GM12878 (cell line): Measurements from ENCODE around the gene COMMD1. TPM values are rescaled to one million over a fixed set of nuclear protein-coding genes. Genes with fewer than 3 reads are reported as not detected.
"Not testable (repeated sequence)": the region's sequence is repeated elsewhere in the genome, so short reads cannot be mapped to it uniquely, and the experiment has no call there.

ENCODE experiments used
- ATAC-seq: fragments of 200-7000 bp; cut with Tn5 transposase; 3 replicates; pipeline ENCODE4 v1.9.1; 2020; ENCODE audit warnings: mild to moderate bottlenecking, moderate library complexity
- BruUV-seq: library from RNA; stranded (reverse); fragments of 400-500 nt; replicated peaks from 2 replicates; lab custom pipeline; 2021; lab: Mats Ljungman, UMichigan
- CTCF ChIA-PET: fragments of 300-600 bp; sonication (Branson Sonifier 250); formaldehyde crosslinking; extraction: SDS; loops from one replicate; lab custom pipeline; 2021; ENCODE audit warnings: inconsistent platforms; lab: Yijun Ruan, JAX
- POLR2A ChIA-PET: fragments of 350-600 bp; formaldehyde crosslinking; extraction: SDS; loops from one replicate; lab custom pipeline; 2021; ENCODE audit warnings: inconsistent platforms; lab: Charles Lee
- RAD21 ChIA-PET: fragments of 300-600 bp; sonication (Branson Sonifier 250); formaldehyde crosslinking; loops from one replicate; lab custom pipeline; 2023; ENCODE audit warnings: antibody characterized with exemption; ENCODE audit not compliant: unreplicated experiment; lab: Charles Lee
- SMC1A ChIA-PET: fragments of 300-600 bp; sonication (Branson Sonifier 250); formaldehyde crosslinking; loops from one replicate; lab custom pipeline; 2023; ENCODE audit not compliant: unreplicated experiment, uncharacterized antibody; lab: Charles Lee
- DNase-seq: peaks from one replicate; pipeline ENCODE4 v3.0.0-alpha.2; 2011; ENCODE audit warnings: low read depth, low spot score
- FAIRE-seq: peaks from 3 replicates; lab custom pipeline; 2011; peaks lifted over from hg19 to GRCh38; lab: Jason Lieb, UNC
- H2AFZ ChIP-seq: 2 replicates; pipeline ENCODE4 v1.6.0; 2011; ENCODE audit warnings: low read depth, low read length, control low read depth; ENCODE audit not compliant: control insufficient read depth
- H3K27ac ChIP-seq: 2 replicates; pipeline ENCODE4 v1.5.1; 2011; ENCODE audit warnings: control low read depth; ENCODE audit not compliant: control insufficient read depth, insufficient read depth
- H3K27me3 ChIP-seq, 2 experiments: replicated peaks in 1 of 2; 2 replicates each; pipeline versions ENCODE4 v1.6.0 to v1.6.1; 2011; ENCODE audit warnings: low read length in 1 of 2; ENCODE audit not compliant: control insufficient read depth in 2 of 2, insufficient read depth in 2 of 2
- H3K36me3 ChIP-seq, 2 experiments: 2 replicates each; pipeline ENCODE4 v1.5.1; 2011; ENCODE audit warnings: low read length in 1 of 2; ENCODE audit not compliant: control insufficient read depth in 2 of 2, insufficient read depth in 2 of 2
- H3K4me1 ChIP-seq: 2 replicates; pipeline ENCODE4 v1.6.1; 2011; ENCODE audit warnings: mild to moderate bottlenecking, low read length, moderate library complexity, mixed read lengths; ENCODE audit not compliant: control insufficient read depth, insufficient read depth
- H3K4me2 ChIP-seq: 2 replicates; pipeline ENCODE4 v1.6.0; 2011; ENCODE audit warnings: control low read depth; ENCODE audit not compliant: control insufficient read depth, insufficient read depth
- H3K4me3 ChIP-seq: fragments of 200-600 bp; sonication (generic); 2 replicates; pipeline ENCODE4 v1.5.1; 2016
- H3K79me2 ChIP-seq: 2 replicates; pipeline ENCODE4 v1.6.0; 2011; ENCODE audit warnings: low read length; ENCODE audit not compliant: control insufficient read depth, insufficient read depth
- H3K9ac ChIP-seq: 2 replicates; pipeline ENCODE4 v1.8.0; 2011; ENCODE audit warnings: low read length, control low read depth, mixed read lengths; ENCODE audit not compliant: control insufficient read depth, insufficient read depth
- H3K9me3 ChIP-seq: replicated peaks from 3 replicates; pipeline ENCODE4 v1.5.1; 2011; ENCODE audit warnings: mild to moderate bottlenecking, low read length; ENCODE audit not compliant: control insufficient read depth, insufficient read depth
- H4K20me1 ChIP-seq: 2 replicates; pipeline ENCODE4 v1.6.0; 2011; ENCODE audit not compliant: control insufficient read depth, insufficient read depth
- IKZF1 ChIP-seq: fragments of 450-650 bp; conservative IDR thresholded peaks from 2 replicates; pipeline ENCODE4 v1.6.1; 2017; ENCODE audit warnings: antibody characterized with exemption, mild to moderate bottlenecking
- IKZF2 ChIP-seq, 2 experiments: fragments of 450-650 bp; IDR thresholded peaks; 2 replicates each; pipeline ENCODE4 v1.6.1; 2017; ENCODE audit warnings: mild to moderate bottlenecking in 2 of 2, moderate library complexity in 2 of 2
- MTA2 ChIP-seq: fragments of 450-650 bp; IDR thresholded peaks from 2 replicates; pipeline ENCODE4 v1.6.1; 2016; ENCODE audit warnings: low read depth, mild to moderate bottlenecking, moderate library complexity
- PKNOX1 ChIP-seq: fragments of 450-650 bp; IDR thresholded peaks from 2 replicates; pipeline ENCODE4 v1.6.1; 2016; ENCODE audit warnings: mild to moderate bottlenecking
- POU2F2 ChIP-seq: IDR thresholded peaks from 3 replicates; pipeline ENCODE4 v1.6.1; 2011; ENCODE audit warnings: low read depth, mild to moderate bottlenecking, low read length, borderline replicate concordance
- WGBS: methylation state at CpG from one replicate; pipeline ENCODE4 v1.1.6; 2016; ENCODE audit warnings: low lambda C conversion rate; ENCODE audit not compliant: insufficient replicate concordance, insufficient coverage; ENCODE audit errors: missing lambda C conversion rate; 5-methylcytosine and 5-hydroxymethylcytosine counted together
- in situ Hi-C: fragments of 300-500 bp; cut with MboI; formaldehyde crosslinking; loops from 9 replicates; pipeline ENCODE4 v1.14.3; 2018; ENCODE audit warnings: mixed read lengths
- intact Hi-C: fragments of 100-400 bp; cut with micrococcal nuclease; formaldehyde crosslinking; loops from one replicate; pipeline ENCODE4 v1.14.2; 2022; ENCODE audit not compliant: unreplicated experiment
- polyA plus RNA-seq, 11 experiments: library from polyadenylated mRNA; depleted of rRNA in 4 of 11; unstranded in 6 of 11; stranded (reverse) in 5 of 11; fragments of >200 nt; fragmentation: Nextera tagmentation in 4 of 11; fragmentation: Illumina TruSeq in 1 of 11; extraction: Ambion mirVana in 4 of 11; extraction: Trizol in 1 of 11; gene quantifications; 1 replicate in 1 of 11; 2 replicates in 10 of 11; pipeline versions ENCODE4 v1.2.1 to v1.2.3, GENCODE V29; 2011 to 2016; ENCODE audit warnings: inconsistent platforms in 2 of 11, missing spikeins in 2 of 11, low read depth in 1 of 11
- total RNA-seq, 4 experiments: library from RNA; depleted of rRNA in 3 of 4; stranded (reverse); fragments of >200 nt in 3 of 4; fragmentation: Illumina TruSeq in 1 of 4; extraction: Trizol in 1 of 4; gene quantifications; 2 replicates each; pipeline versions ENCODE4 v1.2.1 to v1.2.3, GENCODE V29; 2013 to 2021

Gene COMMD1
- total and polyA plus RNA-seq, 10 of the 15 experiments (the other 5 are each of a cell fraction or from before 2014, with no cell fraction given) = 39.7 to 210 (median 53.7) TPM

- FAIRE-seq, H3K27ac ChIP-seq, DNase-seq, H3K36me3 ChIP-seq, H3K79me2 ChIP-seq, H3K9ac ChIP-seq, POLR2A ChIA-PET, H3K4me2 ChIP-seq, intact Hi-C loops, H3K27me3 ChIP-seq, H3K4me3 ChIP-seq, H3K9me3 ChIP-seq, CTCF ChIA-PET, H4K20me1 ChIP-seq, in situ Hi-C loops, ATAC-seq, RAD21 ChIA-PET, H2AFZ ChIP-seq, BruUV-seq: not testable (repeated sequence)
- WGBS = 98% methylated on average over 2 of the region's 2 CpGs
- 0 out of 3 replicates have a peak, but pooled peaks have one; percentile 40 for TF ChIP-seq POU2F2
- 0 out of 4 replicates have a peak, but pooled peaks of 1 of the 2 experiments have one; percentile 13 for TF ChIP-seq IKZF2 (IDR thresholded peaks at IDR 0.05)
- TF ChIP-seq PKNOX1 = peak; percentile 61; the same call in 1 of the 2 replicates
- peak; percentile 49; the same call in 1 of the 2 replicates for TF ChIP-seq MTA2
- TF ChIP-seq IKZF1 = 0 out of 2 replicates have a peak, but pooled peaks have one; percentile 22
- SMC1A ChIA-PET = interaction anchor here (1.1 kb wide), 2 partner anchors 9 to 10 kb away, joined by 3 read pairs; no protein-coding TSS in a partner anchor
- peaks cover 18% of the 10 kb centered on the region for H3K4me1 ChIP-seq
Observed at GRCh38 chr2:62126239-62126638, 220.8 kb downstream of the COMMD1 start.
